C4-2B (cell line): ENCODE data around the gene PITPNC1.

ENCODE experiments used
- CTCF ChIP-seq: fragments of 450-650 bp; conservative IDR thresholded peaks from 2 replicates; pipeline ENCODE4 v1.5.1; 2017; ENCODE audit warnings: mild to moderate bottlenecking
- ZFX ChIP-seq: fragments of 450-650 bp; IDR thresholded peaks from 2 replicates; pipeline ENCODE4 v1.6.1; 2017

GRCh38 chr17:67392111-67392510 is 15.0 kb downstream of the PITPNC1 start:
- TF ChIP-seq CTCF = no peak
- no peak for TF ChIP-seq ZFX
